GM10266 (cell line): Measurements from ENCODE around the gene CYP8B1.

Experiments
- DNase-seq: peaks from one replicate; pipeline ENCODE4 v3.0.0; 2012; ENCODE audit errors: extremely low spot score
- CTCF ChIP-seq: IDR thresholded peaks from 2 replicates; pipeline ENCODE4 v1.5.1; 2012; ENCODE audit warnings: mild to moderate bottlenecking, low read depth; ENCODE audit not compliant: control insufficient read depth, insufficient read depth; ENCODE audit errors: missing control alignments

Gene CYP8B1

GRCh38 chr3:42898896-42899675, 23.4 kb upstream of the CYP8B1 start:
- TF ChIP-seq CTCF, result no peak
- DNase-seq, result no peak

GRCh38 chr3:42895580-42895868, 19.8 kb upstream of the CYP8B1 start:
- no peak for DNase-seq
- no peak for TF ChIP-seq CTCF

- no peak for DNase-seq
- TF ChIP-seq CTCF, result no peak
Observed at GRCh38 chr3:42894698-42895579, 19.3 kb upstream of the CYP8B1 start.

GRCh38 chr3:42892807-42893206, 17.1 kb upstream of the CYP8B1 start:
- no peak for TF ChIP-seq CTCF
- no peak for DNase-seq

- TF ChIP-seq CTCF, result no peak
- no peak for DNase-seq
Observed at GRCh38 chr3:42892169-42892568, 16.5 kb upstream of the CYP8B1 start.

GRCh38 chr3:42891042-42891441, 15.4 kb upstream of the CYP8B1 start:
- DNase-seq, result no peak
- no peak for TF ChIP-seq CTCF

GRCh38 chr3:42887084-42887483, 11.4 kb upstream of the CYP8B1 start:
- no peak for TF ChIP-seq CTCF
- no peak for DNase-seq
